HCT116 (cell line): ENCODE data around the gene RABEP1. TPM values are rescaled to one million over a fixed set of nuclear protein-coding genes. Genes with fewer than 3 reads are reported as not detected.

Experiments used
- ATAC-seq: fragments of 200-7000 bp; cut with Tn5 transposase; 2 replicates; pipeline ENCODE4 v1.9.1; 2020; ENCODE audit warnings: mild to moderate bottlenecking, moderate library complexity
- BruUV-seq: library from RNA; stranded (reverse); fragments of 400-500 nt; replicated peaks from 2 replicates; lab custom pipeline; 2021; lab: Mats Ljungman, UMichigan
- CTCF ChIA-PET: fragments of 300-600 bp; sonication (Branson Sonifier 250); formaldehyde crosslinking; loops from one replicate; lab custom pipeline; 2021; ENCODE audit warnings: antibody characterized with exemption; lab: Charles Lee
- POLR2A ChIA-PET: fragments of 300-600, 350-600 bp; sonication (Branson Sonifier 250); formaldehyde crosslinking; loops from one replicate; lab custom pipeline; 2021; ENCODE audit warnings: antibody characterized with exemption; lab: Charles Lee
- RAD21 ChIA-PET, 2 experiments: fragments of 300-600 bp; sonication (Branson Sonifier 250); formaldehyde crosslinking; loops; one replicate each; lab custom pipeline; 2023; ENCODE audit warnings: low total read pairs in 2 of 2; ENCODE audit not compliant: uncharacterized antibody in 2 of 2, unreplicated experiment in 2 of 2, low non-redundant PET in 1 of 2; lab: Charles Lee
- DNase-seq: peaks from one replicate; pipeline ENCODE4 v3.0.0-alpha.2; 2010; ENCODE audit warnings: low read depth, low spot score
- H2AFZ ChIP-seq: fragments of 200-600 bp; shearing (Covaris generic), sonication (generic); 2 replicates; pipeline ENCODE4 v1.6.1; 2017; ENCODE audit warnings: low read depth, mixed run types, mixed read lengths, antibody characterized with exemption, low read length; ENCODE audit not compliant: poor library complexity, severe bottlenecking
- H3K27ac ChIP-seq: 2 replicates; pipeline ENCODE4 v1.5.1; 2012; ENCODE audit warnings: low read depth, low read length
- H3K27me3 ChIP-seq: fragments of 200-600 bp; sonication (generic); 2 replicates; pipeline ENCODE4 v1.6.1; 2016; ENCODE audit warnings: mixed run types, low read length, mixed read lengths; ENCODE audit not compliant: insufficient read depth
- H3K36me3 ChIP-seq, 2 experiments: fragments of 200-500 bp in 1 of 2; fragments of 200-600 bp in 1 of 2; sonication (Bioruptor generic) in 1 of 2; sonication (generic) in 1 of 2; 2 replicates each; pipeline versions ENCODE4 v1.5.1 to v1.6.1; 2014 to 2016; ENCODE audit warnings: low read length in 2 of 2, inconsistent platforms in 1 of 2, mixed read lengths in 1 of 2, mixed run types in 1 of 2; ENCODE audit not compliant: insufficient read depth in 2 of 2, control insufficient read depth in 1 of 2
- H3K4me1 ChIP-seq, 2 experiments: fragments of 200-600 bp in 1 of 2; sonication (generic) in 1 of 2; 2 replicates each; pipeline versions ENCODE4 v1.5.1 to v1.6.1; 2012 to 2017; ENCODE audit warnings: low read length in 2 of 2, inconsistent platforms in 1 of 2, mild to moderate bottlenecking in 1 of 2, mixed read lengths in 1 of 2, mixed run types in 1 of 2, moderate library complexity in 1 of 2; ENCODE audit not compliant: insufficient read depth in 2 of 2, control insufficient read depth in 1 of 2
- H3K4me2 ChIP-seq: fragments of 200-600 bp; sonication (generic); 2 replicates; pipeline ENCODE4 v1.6.1; 2017; ENCODE audit warnings: mixed run types, low read length, mixed read lengths
- H3K4me3 ChIP-seq, 2 experiments: fragments of 200-600 bp in 1 of 2; sonication (generic) in 1 of 2; replicated peaks in 1 of 2; 2 replicates each; pipeline ENCODE4 v1.5.1; 2011 to 2016; ENCODE audit warnings: low read length in 2 of 2, control low read depth in 1 of 2, low read depth in 1 of 2, mild to moderate bottlenecking in 1 of 2, mixed read lengths in 1 of 2, mixed run types in 1 of 2
- H3K79me2 ChIP-seq: fragments of 200-600 bp; sonication (generic); 2 replicates; pipeline ENCODE4 v1.6.1; 2017; ENCODE audit warnings: mild to moderate bottlenecking, mixed run types, low read length, moderate library complexity, mixed read lengths; ENCODE audit not compliant: insufficient read depth
- H3K9ac ChIP-seq: fragments of 200-600 bp; sonication (generic); 2 replicates; pipeline ENCODE4 v1.6.1; 2016; ENCODE audit warnings: low read length, mixed read lengths
- H3K9me2 ChIP-seq: fragments of 200-600 bp; sonication (generic), shearing (Covaris generic); 2 replicates; pipeline ENCODE4 v1.6.1; 2017; ENCODE audit warnings: mixed run types, mild to moderate bottlenecking, moderate library complexity; ENCODE audit not compliant: insufficient read depth
- H3K9me3 ChIP-seq, 2 experiments: fragments of 200-500 bp in 1 of 2; fragments of 200-600 bp in 1 of 2; sonication (Bioruptor generic) in 1 of 2; sonication (generic) in 1 of 2; 2 replicates each; pipeline ENCODE4 v1.6.1; 2014 to 2017; ENCODE audit warnings: low read length in 2 of 2, mixed read lengths in 2 of 2, inconsistent platforms in 1 of 2, low read depth in 1 of 2, mild to moderate bottlenecking in 1 of 2, mixed run types in 1 of 2, moderate library complexity in 1 of 2; ENCODE audit not compliant: control insufficient read depth in 1 of 2, insufficient read depth in 1 of 2
- H4K20me1 ChIP-seq: fragments of 200-600 bp; sonication (generic), shearing (Covaris generic); 2 replicates; pipeline ENCODE4 v1.6.1; 2017; ENCODE audit warnings: mixed run types, mild to moderate bottlenecking, moderate library complexity; ENCODE audit not compliant: insufficient read depth
- CEBPB ChIP-seq: IDR thresholded peaks from 2 replicates; pipeline ENCODE4 v1.6.1; 2012; ENCODE audit warnings: low read depth
- FOSL1 ChIP-seq: IDR thresholded peaks from 2 replicates; pipeline ENCODE4 v1.6.1; 2012; ENCODE audit warnings: low read depth
- SIN3A ChIP-seq: IDR thresholded peaks from 2 replicates; pipeline ENCODE4 v1.6.1; 2012; ENCODE audit warnings: low read depth
- SRF ChIP-seq: IDR thresholded peaks from 2 replicates; pipeline ENCODE4 v1.6.1; 2012; ENCODE audit warnings: low read depth
- TCF7L2 ChIP-seq: IDR thresholded peaks from 2 replicates; pipeline ENCODE4 v1.7.0; 2011; ENCODE audit warnings: borderline replicate concordance, inconsistent platforms; ENCODE audit not compliant: insufficient read depth, insufficient read length; ENCODE audit errors: extremely low read depth
- YY1 ChIP-seq: IDR thresholded peaks from 2 replicates; pipeline ENCODE4 v1.6.1; 2011; ENCODE audit warnings: low read length, low read depth, moderate library complexity, mild to moderate bottlenecking; ENCODE audit not compliant: insufficient replicate concordance; ENCODE audit errors: extremely low read depth
- ZNF274 ChIP-seq: fragments of 200-500 bp; sonication (Bioruptor generic); IDR thresholded peaks from 2 replicates; pipeline ENCODE4 v1.6.1; 2014; ENCODE audit warnings: mild to moderate bottlenecking, low read depth, low read length, inconsistent platforms
- intact Hi-C: fragments of 100-400 bp; cut with micrococcal nuclease; formaldehyde crosslinking; loops from 2 replicates; pipeline ENCODE4 v1.10.0; 2022
- total RNA-seq: library from RNA; stranded (reverse); gene quantifications from one replicate; pipeline ENCODE4 v1.2.1, GENCODE V29; 2021; ENCODE audit not compliant: unreplicated experiment
- TF ChIP-seq, protein P1 (sequence below): IDR thresholded peaks from 2 replicates; pipeline ENCODE4 v1.6.1; 2012; ENCODE audit warnings: low read depth
- TF ChIP-seq, protein P2 (sequence below), 3 experiments: fragments of 200-600 bp in 1 of 3; sonication (generic) in 1 of 3; IDR thresholded peaks in 2 of 3; conservative IDR thresholded peaks in 1 of 3; 2 replicates each; pipeline ENCODE4 v1.5.1; 2012 to 2017; ENCODE audit warnings: low read depth in 2 of 3, low read length in 2 of 3, antibody characterized with exemption in 1 of 3, borderline replicate concordance in 1 of 3, control low read depth in 1 of 3, mild to moderate bottlenecking in 1 of 3, mixed read lengths in 1 of 3, mixed run types in 1 of 3, moderate library complexity in 1 of 3; ENCODE audit not compliant: insufficient read depth in 1 of 3
- TF ChIP-seq, protein P3 (sequence below): IDR thresholded peaks from 2 replicates; pipeline ENCODE4 v1.6.1; 2012

RABEP1 gene
- total RNA-seq, 1 experiment from 2014 or later = 38.5 TPM

DNA sequence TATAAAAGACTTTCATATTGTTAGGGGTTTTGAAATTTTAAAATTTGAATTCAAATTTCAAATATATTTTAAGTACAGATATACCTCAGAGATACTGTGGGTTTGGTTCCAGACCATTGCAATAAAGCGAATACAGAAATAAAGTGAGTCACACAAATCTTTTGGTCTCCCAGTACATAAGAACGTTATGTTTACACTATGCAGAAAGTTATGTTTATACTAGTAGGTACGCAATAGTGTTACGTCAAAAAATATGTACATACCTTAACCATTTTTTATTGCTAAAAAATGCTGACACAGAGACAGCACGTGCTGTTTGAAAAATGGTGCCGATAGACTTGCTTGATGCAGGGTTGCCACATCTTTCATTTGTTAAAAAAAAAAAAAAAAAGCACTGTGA is 117.7 kb downstream of the RABEP1 start:
- Histone ChIP-seq H3K79me2 (peaks cover 42% of the 10 kb centered on the region), H3K9me2 (no peaks in the 10 kb centered on the region), H3K4me3 (no peak overlapping the region), H3K4me1 (no peaks in the 10 kb centered on the region), H3K9me3 (no peaks in the 10 kb centered on the region), H3K27me3 (no peaks in the 10 kb centered on the region), H2AFZ (no peak overlapping the region), H3K4me2 (no peak overlapping the region), H3K27ac (no peak overlapping the region), H4K20me1 (0 out of 2 replicates have a peak, but pooled peaks cover 4% of the 10 kb centered on the region), H3K36me3 (peaks cover 49 to 67% of the 10 kb centered on the region in 2 experiments), H3K9ac (no peak overlapping the region)
- DNase-seq = no peak
- CTCF ChIA-PET = no interaction called here
- intact Hi-C loops = no loop called here
- BruUV-seq = no TSS peak
- RAD21 ChIA-PET = no interaction called here
- POLR2A ChIA-PET = no interaction called here
- TF ChIP-seq, protein P1, sequence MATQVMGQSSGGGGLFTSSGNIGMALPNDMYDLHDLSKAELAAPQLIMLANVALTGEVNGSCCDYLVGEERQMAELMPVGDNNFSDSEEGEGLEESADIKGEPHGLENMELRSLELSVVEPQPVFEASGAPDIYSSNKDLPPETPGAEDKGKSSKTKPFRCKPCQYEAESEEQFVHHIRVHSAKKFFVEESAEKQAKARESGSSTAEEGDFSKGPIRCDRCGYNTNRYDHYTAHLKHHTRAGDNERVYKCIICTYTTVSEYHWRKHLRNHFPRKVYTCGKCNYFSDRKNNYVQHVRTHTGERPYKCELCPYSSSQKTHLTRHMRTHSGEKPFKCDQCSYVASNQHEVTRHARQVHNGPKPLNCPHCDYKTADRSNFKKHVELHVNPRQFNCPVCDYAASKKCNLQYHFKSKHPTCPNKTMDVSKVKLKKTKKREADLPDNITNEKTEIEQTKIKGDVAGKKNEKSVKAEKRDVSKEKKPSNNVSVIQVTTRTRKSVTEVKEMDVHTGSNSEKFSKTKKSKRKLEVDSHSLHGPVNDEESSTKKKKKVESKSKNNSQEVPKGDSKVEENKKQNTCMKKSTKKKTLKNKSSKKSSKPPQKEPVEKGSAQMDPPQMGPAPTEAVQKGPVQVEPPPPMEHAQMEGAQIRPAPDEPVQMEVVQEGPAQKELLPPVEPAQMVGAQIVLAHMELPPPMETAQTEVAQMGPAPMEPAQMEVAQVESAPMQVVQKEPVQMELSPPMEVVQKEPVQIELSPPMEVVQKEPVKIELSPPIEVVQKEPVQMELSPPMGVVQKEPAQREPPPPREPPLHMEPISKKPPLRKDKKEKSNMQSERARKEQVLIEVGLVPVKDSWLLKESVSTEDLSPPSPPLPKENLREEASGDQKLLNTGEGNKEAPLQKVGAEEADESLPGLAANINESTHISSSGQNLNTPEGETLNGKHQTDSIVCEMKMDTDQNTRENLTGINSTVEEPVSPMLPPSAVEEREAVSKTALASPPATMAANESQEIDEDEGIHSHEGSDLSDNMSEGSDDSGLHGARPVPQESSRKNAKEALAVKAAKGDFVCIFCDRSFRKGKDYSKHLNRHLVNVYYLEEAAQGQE = no peak
- TF ChIP-seq SIN3A = no peak
- TF ChIP-seq YY1 = no peak
- no peak for ATAC-seq

DNA sequence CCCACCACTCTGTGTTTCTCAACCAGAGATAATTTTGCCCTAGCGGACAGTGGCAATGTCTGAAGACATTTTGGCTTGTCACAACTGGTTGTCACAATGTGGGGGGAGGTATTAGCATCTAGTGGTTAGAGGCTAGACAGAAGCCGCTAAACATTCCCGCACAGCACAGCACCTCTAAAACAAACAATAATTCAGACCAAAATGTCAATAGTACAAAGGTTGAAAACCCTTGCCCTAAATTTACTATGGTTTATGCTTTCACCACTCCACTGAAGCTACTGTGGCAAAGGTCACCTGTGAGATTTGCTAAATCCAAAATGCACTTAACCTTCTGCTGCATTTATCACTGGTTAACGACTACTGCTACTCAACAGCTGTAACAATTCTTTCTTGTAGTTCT is 123.3 kb downstream of the RABEP1 start:
- Histone ChIP-seq H3K4me2 (no peak overlapping the region), H3K9me2 (no peaks in the 10 kb centered on the region), H4K20me1 (no peaks in the 10 kb centered on the region; the same call in 1 of the 2 replicates), H3K9ac (no peak overlapping the region), H3K27me3 (no peaks in the 10 kb centered on the region), H3K36me3 (peaks cover 70 to 71% of the 10 kb centered on the region in 2 experiments), H3K79me2 (peaks cover 78% of the 10 kb centered on the region), H3K4me3 (no peak overlapping the region), H3K27ac (no peak overlapping the region), H3K9me3 (no peaks in the 10 kb centered on the region), H2AFZ (no peak overlapping the region), H3K4me1 (no peaks in the 10 kb centered on the region)
- ChIA-PET CTCF (interaction anchor here (1.2 kb wide), 1 partner anchor 34 kb away, joined by 4 read pairs; the partner anchor contains the start of gene C1QBP), RAD21 (no interaction called here), POLR2A (interaction anchor here (1.1 to 1.8 kb wide), 2 partner anchors 9 to 14 kb away, joined by 3 to 5 read pairs; partner anchors contain the start of genes NUP88 and RPAIN)
- intact Hi-C loops = no loop called here
- DNase-seq (no peak), ATAC-seq (no peak)
- TF ChIP-seq, protein P2, sequence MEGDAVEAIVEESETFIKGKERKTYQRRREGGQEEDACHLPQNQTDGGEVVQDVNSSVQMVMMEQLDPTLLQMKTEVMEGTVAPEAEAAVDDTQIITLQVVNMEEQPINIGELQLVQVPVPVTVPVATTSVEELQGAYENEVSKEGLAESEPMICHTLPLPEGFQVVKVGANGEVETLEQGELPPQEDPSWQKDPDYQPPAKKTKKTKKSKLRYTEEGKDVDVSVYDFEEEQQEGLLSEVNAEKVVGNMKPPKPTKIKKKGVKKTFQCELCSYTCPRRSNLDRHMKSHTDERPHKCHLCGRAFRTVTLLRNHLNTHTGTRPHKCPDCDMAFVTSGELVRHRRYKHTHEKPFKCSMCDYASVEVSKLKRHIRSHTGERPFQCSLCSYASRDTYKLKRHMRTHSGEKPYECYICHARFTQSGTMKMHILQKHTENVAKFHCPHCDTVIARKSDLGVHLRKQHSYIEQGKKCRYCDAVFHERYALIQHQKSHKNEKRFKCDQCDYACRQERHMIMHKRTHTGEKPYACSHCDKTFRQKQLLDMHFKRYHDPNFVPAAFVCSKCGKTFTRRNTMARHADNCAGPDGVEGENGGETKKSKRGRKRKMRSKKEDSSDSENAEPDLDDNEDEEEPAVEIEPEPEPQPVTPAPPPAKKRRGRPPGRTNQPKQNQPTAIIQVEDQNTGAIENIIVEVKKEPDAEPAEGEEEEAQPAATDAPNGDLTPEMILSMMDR (IDR thresholded peaks at IDR 0.05 in 2 of 3, conservative IDR thresholded peaks at IDR 0.05 in 1 of 3; ENCODE audit: borderline replicate concordance in 1 of 3, insufficient read depth in 1 of 3, low read depth in 2 of 3, low read length in 2 of 3) = no peak
- TF ChIP-seq ZNF274 (no peak), FOSL1 (no peak), SRF (no peak), TCF7L2 (no peak), CEBPB (no peak)
- TF ChIP-seq, protein P3, sequence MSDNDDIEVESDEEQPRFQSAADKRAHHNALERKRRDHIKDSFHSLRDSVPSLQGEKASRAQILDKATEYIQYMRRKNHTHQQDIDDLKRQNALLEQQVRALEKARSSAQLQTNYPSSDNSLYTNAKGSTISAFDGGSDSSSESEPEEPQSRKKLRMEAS = no peak
- no TSS peak for BruUV-seq
